ENCODE measurements around the gene RIN3.

Gene RIN3

GRCh38 chr14:92487513-92488133 is 26.0 kb upstream of the RIN3 start:
- Histone ChIP-seq H3K9ac (ENCODE audit: low read depth, low read length) (no peak overlapping the region), H3K9me3 (ENCODE audit: control insufficient read depth, insufficient read depth, low read length) (no peaks in the 10 kb centered on the region), H3K4me3 (ENCODE audit: low read depth, low read length) (no peak overlapping the region), H3K4me1 (ENCODE audit: control insufficient read depth, insufficient read depth, low read length) (no peaks in the 10 kb centered on the region), H3K27me3 (ENCODE audit: control insufficient read depth, insufficient read depth, low read length) (no peaks in the 10 kb centered on the region), H3K36me3 (ENCODE audit: control insufficient read depth, insufficient read depth, low read length) (no peaks in the 10 kb centered on the region)

- H3K36me3 ChIP-seq (ENCODE audit: control insufficient read depth, insufficient read depth, low read length): no peaks in the 10 kb centered on the region
- no peaks in the 10 kb centered on the region for H3K9me3 ChIP-seq (ENCODE audit: control insufficient read depth, insufficient read depth, low read length)
- H3K9ac ChIP-seq (ENCODE audit: low read depth, low read length): no peak overlapping the region
- H3K4me1 ChIP-seq (ENCODE audit: control insufficient read depth, insufficient read depth, low read length): no peaks in the 10 kb centered on the region
- no peak overlapping the region for H3K4me3 ChIP-seq (ENCODE audit: low read depth, low read length)
- no peaks in the 10 kb centered on the region for H3K27me3 ChIP-seq (ENCODE audit: control insufficient read depth, insufficient read depth, low read length)
Observed at GRCh38 chr14:92489394-92490238, 24.0 kb upstream of the RIN3 start.

- no peak overlapping the region for H3K4me3 ChIP-seq (ENCODE audit: low read depth, low read length)
- no peaks in the 10 kb centered on the region for H3K9me3 ChIP-seq (ENCODE audit: control insufficient read depth, insufficient read depth, low read length)
- H3K9ac ChIP-seq (ENCODE audit: low read depth, low read length): no peak overlapping the region
- no peaks in the 10 kb centered on the region for H3K27me3 ChIP-seq (ENCODE audit: control insufficient read depth, insufficient read depth, low read length)
- no peaks in the 10 kb centered on the region for H3K4me1 ChIP-seq (ENCODE audit: control insufficient read depth, insufficient read depth, low read length)
- H3K36me3 ChIP-seq (ENCODE audit: control insufficient read depth, insufficient read depth, low read length): no peaks in the 10 kb centered on the region
Observed at GRCh38 chr14:92490239-92490959, 23.2 kb upstream of the RIN3 start.

DNA sequence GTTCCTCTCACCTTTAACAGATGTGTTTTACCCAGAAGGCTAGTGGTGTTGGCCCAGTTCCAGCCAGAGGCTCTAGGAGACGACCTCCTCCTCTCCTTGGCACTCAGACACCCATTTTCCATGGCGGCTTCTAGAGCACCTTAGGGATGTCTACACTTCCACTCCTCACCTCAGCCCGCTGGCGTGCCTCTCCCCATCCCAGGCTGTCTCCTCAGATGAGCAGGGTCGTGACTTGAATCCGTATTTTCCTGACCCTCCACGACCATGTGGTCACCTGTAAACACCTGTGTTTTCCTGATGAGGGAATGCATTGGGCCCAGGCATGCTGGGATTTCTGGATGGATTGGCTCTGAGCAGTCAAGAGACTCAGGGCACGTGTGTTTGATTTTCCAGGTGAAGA is 21.8 kb upstream of the RIN3 start:
- no peaks in the 10 kb centered on the region for H3K27me3 ChIP-seq (ENCODE audit: control insufficient read depth, insufficient read depth, low read length)
- H3K4me3 ChIP-seq (ENCODE audit: low read depth, low read length): no peak overlapping the region
- H3K9me3 ChIP-seq (ENCODE audit: control insufficient read depth, insufficient read depth, low read length): no peaks in the 10 kb centered on the region
- no peak overlapping the region for H3K9ac ChIP-seq (ENCODE audit: low read depth, low read length)
- no peaks in the 10 kb centered on the region for H3K4me1 ChIP-seq (ENCODE audit: control insufficient read depth, insufficient read depth, low read length)
- no peaks in the 10 kb centered on the region for H3K36me3 ChIP-seq (ENCODE audit: control insufficient read depth, insufficient read depth, low read length)

DNA sequence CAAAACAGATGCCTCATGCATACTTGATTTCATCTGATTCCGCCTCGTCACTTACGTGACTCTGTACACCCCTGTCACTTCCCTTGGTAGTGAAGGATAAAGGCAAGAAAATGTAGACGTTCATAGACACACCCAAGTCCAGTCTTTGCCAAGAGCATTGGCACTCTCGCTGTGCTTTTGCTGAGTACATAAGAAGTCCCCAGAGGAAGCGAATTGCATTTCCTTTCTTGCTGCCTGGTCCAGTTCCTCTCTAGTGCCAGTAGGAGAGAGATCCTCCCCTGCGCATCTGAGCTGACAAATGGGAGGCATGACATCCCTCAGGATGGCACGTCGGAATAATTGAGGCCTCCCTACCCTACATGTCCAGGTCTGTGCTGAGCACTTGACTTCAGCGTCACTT is 21.3 kb upstream of the RIN3 start:
- Histone ChIP-seq H3K9me3 (ENCODE audit: control insufficient read depth, insufficient read depth, low read length) (no peaks in the 10 kb centered on the region), H3K36me3 (ENCODE audit: control insufficient read depth, insufficient read depth, low read length) (no peaks in the 10 kb centered on the region), H3K9ac (ENCODE audit: low read depth, low read length) (no peak overlapping the region), H3K4me3 (ENCODE audit: low read depth, low read length) (no peak overlapping the region), H3K27me3 (ENCODE audit: control insufficient read depth, insufficient read depth, low read length) (no peaks in the 10 kb centered on the region), H3K4me1 (ENCODE audit: control insufficient read depth, insufficient read depth, low read length) (no peaks in the 10 kb centered on the region)

DNA sequence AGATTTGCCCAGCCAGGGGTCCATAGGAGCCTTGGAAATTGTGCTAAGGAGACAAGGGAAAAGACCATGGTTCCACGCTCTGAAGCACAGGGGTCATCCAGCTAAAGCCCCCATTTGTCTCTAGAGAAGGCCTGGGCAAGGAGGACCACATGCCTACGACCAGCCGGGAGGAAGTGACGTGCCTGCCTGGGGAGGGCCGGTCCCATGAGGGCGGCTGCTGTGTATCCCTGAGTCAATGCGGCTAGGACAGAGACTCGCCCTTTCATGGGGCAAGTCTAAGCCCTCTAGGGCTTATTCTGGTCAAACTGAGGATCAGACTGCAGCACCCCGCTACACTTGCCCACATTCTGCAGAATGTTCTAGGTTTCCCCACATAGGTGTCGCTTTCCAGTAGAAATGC is 20.6 kb upstream of the RIN3 start:
- Histone ChIP-seq H3K4me3 (ENCODE audit: low read depth, low read length) (no peak overlapping the region), H3K4me1 (ENCODE audit: control insufficient read depth, insufficient read depth, low read length) (no peaks in the 10 kb centered on the region), H3K27me3 (ENCODE audit: control insufficient read depth, insufficient read depth, low read length) (no peaks in the 10 kb centered on the region), H3K9ac (ENCODE audit: low read depth, low read length) (no peak overlapping the region), H3K9me3 (ENCODE audit: control insufficient read depth, insufficient read depth, low read length) (no peaks in the 10 kb centered on the region), H3K36me3 (ENCODE audit: control insufficient read depth, insufficient read depth, low read length) (no peaks in the 10 kb centered on the region)

GRCh38 chr14:92493492-92493891 is 20.1 kb upstream of the RIN3 start:
- Histone ChIP-seq H3K36me3 (ENCODE audit: control insufficient read depth, insufficient read depth, low read length) (no peaks in the 10 kb centered on the region), H3K9ac (ENCODE audit: low read depth, low read length) (no peak overlapping the region), H3K4me1 (ENCODE audit: control insufficient read depth, insufficient read depth, low read length) (no peaks in the 10 kb centered on the region)

GRCh38 chr14:92494512-92494911 is 19.1 kb upstream of the RIN3 start:
- Histone ChIP-seq H3K27me3 (ENCODE audit: control insufficient read depth, insufficient read depth, low read length) (no peaks in the 10 kb centered on the region), H3K36me3 (ENCODE audit: control insufficient read depth, insufficient read depth, low read length) (no peaks in the 10 kb centered on the region), H3K9ac (ENCODE audit: low read depth, low read length) (no peak overlapping the region), H3K4me1 (ENCODE audit: control insufficient read depth, insufficient read depth, low read length) (no peaks in the 10 kb centered on the region), H3K9me3 (ENCODE audit: control insufficient read depth, insufficient read depth, low read length) (no peaks in the 10 kb centered on the region), H3K4me3 (ENCODE audit: low read depth, low read length) (no peak overlapping the region)

More at GRCh38 chr14:92493492-92493891, 20.1 kb upstream of the RIN3 start:
- H3K4me3 ChIP-seq (ENCODE audit: low read depth, low read length): no peak overlapping the region
- H3K9me3 ChIP-seq (ENCODE audit: control insufficient read depth, insufficient read depth, low read length): no peaks in the 10 kb centered on the region
- H3K27me3 ChIP-seq (ENCODE audit: control insufficient read depth, insufficient read depth, low read length): no peaks in the 10 kb centered on the region

- Histone ChIP-seq H3K4me1 (ENCODE audit: control insufficient read depth, insufficient read depth, low read length) (no peaks in the 10 kb centered on the region), H3K9ac (ENCODE audit: low read depth, low read length) (no peak overlapping the region), H3K4me3 (ENCODE audit: low read depth, low read length) (no peak overlapping the region), H3K9me3 (ENCODE audit: control insufficient read depth, insufficient read depth, low read length) (no peaks in the 10 kb centered on the region), H3K36me3 (ENCODE audit: control insufficient read depth, insufficient read depth, low read length) (no peaks in the 10 kb centered on the region), H3K27me3 (ENCODE audit: control insufficient read depth, insufficient read depth, low read length) (no peaks in the 10 kb centered on the region)
Observed at GRCh38 chr14:92495027-92495426, 18.6 kb upstream of the RIN3 start.

DNA sequence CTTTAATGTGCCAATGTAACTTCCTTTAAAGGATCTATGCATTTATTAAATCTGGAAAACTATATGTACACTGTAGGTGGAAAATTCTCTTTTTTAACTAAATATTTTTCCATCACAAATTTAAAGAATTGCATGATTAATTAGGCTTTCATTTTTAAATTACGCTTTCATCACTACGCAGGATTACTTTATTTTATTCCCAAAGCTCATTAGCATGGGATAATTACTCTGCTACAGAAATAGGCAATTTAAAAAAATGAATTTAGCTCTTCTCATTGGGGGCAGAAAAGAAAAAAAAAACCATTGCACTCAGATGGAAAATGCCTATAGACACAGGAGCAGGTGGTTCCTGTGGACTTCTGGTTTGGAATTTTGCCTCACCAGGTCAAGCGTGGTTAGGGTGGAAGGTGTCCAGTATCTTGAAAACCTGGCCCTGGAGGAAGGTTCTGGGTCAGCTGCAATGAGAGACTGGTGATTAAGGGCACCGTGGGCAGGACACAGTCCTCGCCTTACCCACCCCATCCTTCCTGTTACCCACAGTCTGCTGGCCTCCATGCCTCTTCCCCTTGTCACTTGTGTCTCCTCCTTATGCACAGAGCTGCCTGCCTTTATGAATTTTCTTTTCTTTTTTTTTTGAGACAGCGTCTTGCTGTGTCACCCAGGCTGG is 17.3 kb upstream of the RIN3 start:
- no peaks in the 10 kb centered on the region for H3K27me3 ChIP-seq (ENCODE audit: control insufficient read depth, insufficient read depth, low read length)

DNA sequence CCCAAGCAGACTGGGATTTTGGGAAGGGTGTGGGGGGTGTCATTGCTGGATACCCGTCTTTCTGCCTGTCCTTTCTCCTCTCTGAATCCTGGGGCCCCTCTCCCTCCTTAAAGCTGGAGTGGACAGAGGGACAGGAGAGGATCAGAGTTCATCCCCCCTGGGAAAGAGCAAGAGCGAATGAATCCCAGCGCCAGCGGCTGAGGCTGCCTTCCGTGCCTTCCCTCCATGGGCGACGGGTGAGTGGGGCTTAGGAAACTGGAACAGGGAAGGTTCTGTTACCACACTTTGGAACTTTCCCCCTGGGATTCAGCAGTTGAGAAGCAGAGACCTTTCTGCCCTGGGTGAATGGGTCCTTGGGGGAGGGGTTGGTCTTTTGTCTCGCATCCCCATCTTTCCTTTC is 16.2 kb upstream of the RIN3 start:
- Histone ChIP-seq H3K9ac (ENCODE audit: low read depth, low read length) (no peak overlapping the region), H3K36me3 (ENCODE audit: control insufficient read depth, insufficient read depth, low read length) (no peaks in the 10 kb centered on the region), H3K9me3 (ENCODE audit: control insufficient read depth, insufficient read depth, low read length) (no peaks in the 10 kb centered on the region), H3K4me3 (ENCODE audit: low read depth, low read length) (no peak overlapping the region), H3K4me1 (ENCODE audit: control insufficient read depth, insufficient read depth, low read length) (no peaks in the 10 kb centered on the region), H3K27me3 (ENCODE audit: control insufficient read depth, insufficient read depth, low read length) (no peaks in the 10 kb centered on the region)

More for the DNA sequence above, 17.3 kb upstream of the RIN3 start:
- no peaks in the 10 kb centered on the region for H3K36me3 ChIP-seq (ENCODE audit: control insufficient read depth, insufficient read depth, low read length)
- no peaks in the 10 kb centered on the region for H3K9me3 ChIP-seq (ENCODE audit: control insufficient read depth, insufficient read depth, low read length)
- no peak overlapping the region for H3K4me3 ChIP-seq (ENCODE audit: low read depth, low read length)
- H3K9ac ChIP-seq (ENCODE audit: low read depth, low read length): no peak overlapping the region
- H3K4me1 ChIP-seq (ENCODE audit: control insufficient read depth, insufficient read depth, low read length): no peaks in the 10 kb centered on the region

All from iPS-15b (cell line).